ENCODE data around the gene MEGF6. TPM values are rescaled to one million over a fixed set of nuclear protein-coding genes. Genes with fewer than 3 reads are reported as not detected.
"Not testable (repeated sequence)": the region's sequence is repeated elsewhere in the genome, so short reads cannot be mapped to it uniquely, and the experiment has no call there.

MEGF6 gene
- total RNA-seq, 1 donor from 2014 or later: 5.3 TPM

DNA sequence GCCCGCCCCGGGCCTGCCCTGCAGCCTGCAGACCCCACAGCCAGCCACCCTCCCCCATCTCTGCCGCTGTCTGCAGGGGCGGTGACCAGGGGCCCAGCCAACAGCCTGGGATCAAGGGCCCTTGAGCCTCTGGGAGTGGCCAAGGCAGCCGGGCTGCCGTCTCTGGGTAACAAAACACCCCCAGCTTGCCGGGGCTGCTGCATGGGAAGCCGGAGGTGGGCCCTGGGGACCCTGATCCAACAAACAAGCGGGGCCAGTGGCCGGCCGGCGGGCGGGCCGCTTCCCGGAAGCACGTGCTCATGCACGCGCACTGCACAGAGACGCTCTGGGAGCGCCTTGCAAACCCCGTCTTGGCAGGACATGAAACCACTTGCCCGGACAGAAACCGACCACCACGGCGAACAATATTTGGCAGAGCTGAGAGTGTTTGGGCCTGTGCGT is 13.2 kb downstream of the MEGF6 start:
- DNase-seq (ENCODE audit: low spot score in 2 of 2) (peak; percentile 67 to 70), FAIRE-seq (no peak)

DNA sequence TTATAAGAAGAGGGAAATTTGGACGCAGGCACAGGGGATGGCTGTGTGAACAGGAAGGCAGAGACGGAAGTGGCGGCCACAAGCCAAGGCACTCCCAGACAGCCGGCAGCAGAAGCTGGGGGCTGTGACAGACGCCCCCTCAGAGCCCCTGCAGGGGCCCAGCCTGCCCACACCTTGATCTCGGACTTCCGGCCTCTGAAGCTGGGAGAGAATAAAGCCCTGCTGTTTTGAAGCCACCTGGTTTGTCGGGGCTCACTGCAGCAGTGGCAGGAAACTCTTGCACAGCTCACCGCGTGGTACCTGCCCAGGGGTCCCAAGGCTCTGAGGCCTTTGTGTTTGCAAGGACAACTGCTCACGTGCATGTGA is 13.7 kb downstream of the MEGF6 start:
- DNase-seq (ENCODE audit: low spot score in 2 of 2) (no peak), FAIRE-seq (no peak)

DNA sequence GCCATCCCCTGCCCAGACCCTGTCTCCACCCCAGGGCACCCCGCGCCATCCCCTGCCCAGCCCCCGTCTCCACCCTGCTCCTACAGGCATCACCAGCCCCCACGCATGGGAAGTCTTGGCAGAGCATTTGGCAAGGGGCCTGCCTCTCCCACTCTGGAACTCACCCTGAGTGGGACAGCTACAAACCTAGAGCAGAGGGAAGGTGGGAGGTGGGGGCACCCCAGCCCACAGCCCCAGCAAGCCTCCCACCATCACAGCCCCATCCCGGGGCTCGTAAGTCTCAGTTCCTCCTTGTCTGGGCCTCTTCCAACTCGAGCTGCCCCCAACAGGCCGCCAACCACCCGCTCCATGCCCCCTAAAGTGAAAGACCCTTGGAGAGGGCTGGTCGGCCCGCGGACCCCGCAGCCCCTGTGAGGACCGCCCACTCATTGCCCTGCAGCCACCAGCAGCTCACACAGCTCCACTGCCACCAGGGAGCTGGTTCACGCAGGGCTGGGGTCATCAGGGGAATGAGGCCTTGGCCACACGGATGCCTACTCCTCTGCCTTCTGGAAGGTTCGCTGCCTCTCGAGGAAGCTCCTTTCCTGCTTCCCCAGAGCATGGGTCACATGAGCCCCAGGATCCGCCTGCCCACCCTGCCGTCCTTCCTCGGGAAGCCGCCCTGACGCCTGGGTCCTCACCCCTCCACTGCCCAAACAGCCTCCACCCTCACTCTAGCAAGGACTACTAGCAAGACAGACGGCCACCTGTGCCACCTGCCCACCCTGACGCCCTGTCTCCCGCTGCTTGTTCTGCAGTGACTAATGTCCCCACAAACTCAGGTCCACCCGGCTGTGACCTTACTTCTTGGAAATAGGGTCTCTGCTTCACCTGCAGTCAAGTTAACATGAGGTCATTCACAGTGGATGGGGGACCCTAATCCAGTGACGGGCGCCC is 14.4 kb downstream of the MEGF6 start:
- DNase-seq (ENCODE audit: low spot score in 2 of 2): no peak
- no peak for FAIRE-seq

DNA sequence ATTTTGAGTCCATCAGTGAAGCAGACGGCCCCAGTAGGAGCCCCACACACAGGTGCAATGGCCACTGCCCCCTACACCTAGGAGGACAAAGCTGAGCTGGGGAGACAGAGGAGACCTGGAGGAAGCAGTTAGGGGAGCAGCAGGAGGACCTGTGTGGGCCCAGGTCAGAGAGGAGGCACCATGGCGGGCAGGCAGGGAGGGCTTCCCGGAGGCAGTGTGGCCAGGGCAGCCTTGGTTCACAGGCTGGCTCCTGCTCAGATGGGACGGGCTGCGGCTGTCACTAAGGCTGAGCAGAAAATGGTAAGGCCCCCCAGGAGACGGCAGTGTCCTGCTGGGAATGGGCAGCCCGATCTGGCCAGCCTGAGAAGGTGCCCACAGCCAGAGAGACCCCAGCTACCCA is 15.4 kb downstream of the MEGF6 start:
- FAIRE-seq (no peak), DNase-seq (ENCODE audit: low spot score in 2 of 2) (no peak)

GRCh38 chr1:3594706-3595377 is 16.5 kb downstream of the MEGF6 start:
- no peak for FAIRE-seq
- DNase-seq (ENCODE audit: low spot score in 2 of 2): no peak

DNA sequence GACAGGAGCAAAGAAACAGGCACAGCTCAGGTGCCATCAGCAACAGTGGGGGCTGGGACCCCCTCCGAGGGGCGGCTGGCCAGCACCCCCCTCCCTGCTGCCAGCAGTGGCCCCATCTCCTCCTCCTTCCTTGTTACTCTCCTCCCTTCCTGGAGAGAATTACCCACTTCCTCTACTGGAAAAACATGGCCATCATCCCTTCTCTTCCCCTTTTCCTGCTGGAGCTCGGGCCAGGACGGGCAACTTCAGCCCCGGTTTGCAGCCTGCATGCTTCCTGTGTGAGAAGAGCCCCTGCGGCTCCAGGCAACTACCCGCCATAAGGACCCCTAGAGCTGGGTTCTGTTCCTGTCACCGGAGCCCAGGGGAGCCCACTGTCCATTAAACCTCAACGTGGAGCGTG is 17.6 kb downstream of the MEGF6 start:
- FAIRE-seq: no peak

DNA sequence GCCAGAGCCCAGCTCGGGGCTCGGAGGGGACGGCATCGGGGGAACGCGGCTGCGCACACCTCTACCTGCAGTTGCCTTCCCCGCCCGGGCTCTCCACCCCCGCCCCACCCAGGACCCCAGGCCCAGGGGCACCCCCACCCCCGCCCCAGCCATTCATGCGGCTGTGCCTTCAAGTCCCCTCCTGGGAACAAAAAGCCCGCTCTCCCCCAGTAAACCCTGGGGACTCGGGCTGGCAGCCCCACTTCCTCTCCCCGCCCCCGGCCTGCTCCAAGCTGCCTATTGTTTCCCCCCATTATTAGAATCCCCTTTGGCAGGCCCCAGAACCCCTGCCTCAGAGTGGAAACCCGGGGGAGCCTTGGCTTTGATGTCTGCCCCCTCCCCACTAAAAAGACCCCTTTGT is 18.0 kb downstream of the MEGF6 start:
- FAIRE-seq: no peak
- no peak for DNase-seq (ENCODE audit: low spot score in 2 of 2)

More for the DNA sequence above, 17.6 kb downstream of the MEGF6 start:
- DNase-seq (ENCODE audit: low spot score in 2 of 2): no peak

- no peak for FAIRE-seq
- DNase-seq (ENCODE audit: low spot score in 2 of 2): no peak
Observed at GRCh38 chr1:3590951-3591865, 20.1 kb downstream of the MEGF6 start.

DNA sequence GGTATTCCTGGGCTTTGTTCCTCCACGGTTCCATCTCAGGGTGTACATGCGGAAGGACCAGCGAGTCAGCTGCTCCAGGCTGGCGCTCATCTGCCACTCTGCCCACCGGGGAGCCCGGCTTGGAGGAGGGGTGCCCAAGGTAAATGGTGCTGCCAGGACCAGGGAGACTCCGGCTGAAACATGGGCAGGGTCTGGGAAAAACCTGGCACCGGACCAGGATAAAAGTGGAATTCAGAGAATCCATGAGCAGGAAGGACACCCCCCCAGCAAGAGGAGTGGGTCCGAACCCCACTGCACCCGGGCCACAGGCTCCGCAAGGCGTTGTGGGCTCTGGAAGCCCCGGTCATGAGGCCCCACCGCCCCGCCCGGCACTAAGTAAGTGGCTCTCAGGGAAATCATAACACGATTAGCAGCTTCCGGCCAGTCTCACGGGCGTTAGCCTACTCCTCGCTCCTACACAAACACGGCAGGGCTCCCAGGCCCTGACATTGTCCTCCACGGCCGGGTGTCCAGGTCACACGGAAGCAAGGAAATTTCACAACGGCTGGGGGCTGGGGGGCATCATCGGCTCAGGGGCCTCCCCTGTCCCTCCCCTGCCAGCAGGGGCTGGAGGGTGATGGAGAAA is 21.1 kb downstream of the MEGF6 start:
- DNase-seq (ENCODE audit: low spot score in 2 of 2) (no peak), FAIRE-seq (no peak)

DNA sequence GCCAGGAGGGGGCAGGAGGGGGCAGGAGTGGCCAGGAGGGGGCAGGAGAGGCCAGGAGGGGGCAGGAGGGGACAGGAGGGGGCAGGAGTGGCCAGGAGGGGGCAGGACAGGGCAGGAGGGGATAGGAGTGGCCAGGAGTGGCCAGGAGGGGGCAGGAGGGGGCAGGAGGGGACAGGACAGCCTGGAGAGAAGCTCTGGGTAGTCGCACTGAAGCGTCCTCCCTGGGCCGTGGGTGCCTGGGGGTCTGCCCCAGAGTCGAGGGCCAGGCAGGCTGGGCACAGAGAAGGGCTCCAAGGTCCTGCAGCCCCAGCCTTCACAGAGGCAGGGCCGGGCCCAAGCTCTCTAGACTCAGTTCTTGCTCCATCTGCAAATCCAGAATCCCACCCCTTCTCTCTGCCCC is 22.9 kb downstream of the MEGF6 start:
- DNase-seq (ENCODE audit: low spot score in 2 of 2) (no peak), FAIRE-seq (no peak)

DNA sequence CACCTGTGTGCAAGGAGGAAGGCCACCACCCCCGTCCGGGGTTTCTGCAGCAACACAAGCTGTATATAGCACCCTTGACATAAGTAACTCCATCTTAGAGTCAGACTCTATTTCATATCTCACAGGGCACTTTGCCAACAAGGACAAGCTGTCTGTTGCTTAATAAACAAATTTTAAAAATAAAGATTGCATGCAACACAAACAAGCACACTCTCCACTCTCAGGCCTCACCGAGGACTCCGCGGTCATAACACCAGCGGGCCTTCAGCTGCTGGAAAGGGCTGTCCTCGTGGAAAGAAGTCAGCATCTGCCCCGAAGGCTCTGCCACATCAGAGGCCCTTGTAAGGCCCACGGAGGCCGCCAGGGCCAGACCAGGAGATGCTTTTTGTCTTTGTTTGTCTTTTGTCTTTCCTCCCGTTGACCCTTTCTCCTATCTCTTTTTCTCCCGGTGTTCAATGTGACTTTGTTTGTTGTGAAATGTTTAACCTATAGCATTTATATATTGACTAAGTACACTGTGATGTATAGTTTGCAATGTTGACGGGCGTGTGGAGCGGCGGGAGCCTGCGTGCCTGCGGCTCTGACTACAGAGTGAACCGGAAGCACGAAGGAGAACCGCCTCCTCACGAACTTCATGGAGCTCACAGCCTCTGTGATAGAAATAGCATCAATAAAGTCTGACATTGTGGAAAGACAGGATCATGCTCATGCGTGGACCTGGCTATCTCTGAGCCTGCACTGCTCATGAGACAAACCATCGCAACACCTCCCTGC is 24.1 kb downstream of the MEGF6 start:
- FAIRE-seq (no peak), DNase-seq (ENCODE audit: low spot score in 2 of 2) (no peak)

GRCh38 chr1:3585940-3586568 is 25.3 kb downstream of the MEGF6 start:
- FAIRE-seq (no peak), DNase-seq (ENCODE audit: low spot score in 2 of 2) (no peak)

GRCh38 chr1:3585353-3585868 is 25.9 kb downstream of the MEGF6 start:
- FAIRE-seq: not testable (repeated sequence)

GRCh38 chr1:3584915-3585314 is 26.4 kb downstream of the MEGF6 start:
- FAIRE-seq: no peak
- DNase-seq (ENCODE audit: low spot score in 2 of 2): no peak

More at GRCh38 chr1:3585353-3585868, 25.9 kb downstream of the MEGF6 start:
- not testable (repeated sequence) for DNase-seq (ENCODE audit: low spot score in 2 of 2)

DNA sequence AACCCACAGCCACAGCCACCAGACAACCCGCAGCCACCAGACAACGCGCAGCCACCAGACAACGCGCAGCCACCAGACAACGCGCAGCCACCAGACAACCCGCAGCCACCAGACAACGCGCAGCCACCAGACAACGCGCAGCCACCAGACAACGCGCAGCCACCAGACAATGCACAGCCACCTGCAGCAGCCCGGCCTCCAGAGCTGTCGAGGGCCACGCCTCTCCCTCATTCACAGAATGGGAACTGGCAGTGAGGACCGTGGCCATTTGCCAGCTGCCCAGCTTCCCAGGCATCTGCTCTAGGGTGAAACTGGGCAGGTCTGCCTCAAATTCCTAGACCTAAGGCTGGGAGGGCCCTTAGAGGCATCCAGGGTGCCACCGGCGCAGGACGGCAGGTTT is 27.6 kb downstream of the MEGF6 start:
- FAIRE-seq; DNase-seq (ENCODE audit: low spot score in 2 of 2): not testable (repeated sequence)

GRCh38 chr1:3581296-3582036 is 29.8 kb downstream of the MEGF6 start:
- no peak for FAIRE-seq
- no peak for DNase-seq (ENCODE audit: low spot score in 2 of 2)

DNA sequence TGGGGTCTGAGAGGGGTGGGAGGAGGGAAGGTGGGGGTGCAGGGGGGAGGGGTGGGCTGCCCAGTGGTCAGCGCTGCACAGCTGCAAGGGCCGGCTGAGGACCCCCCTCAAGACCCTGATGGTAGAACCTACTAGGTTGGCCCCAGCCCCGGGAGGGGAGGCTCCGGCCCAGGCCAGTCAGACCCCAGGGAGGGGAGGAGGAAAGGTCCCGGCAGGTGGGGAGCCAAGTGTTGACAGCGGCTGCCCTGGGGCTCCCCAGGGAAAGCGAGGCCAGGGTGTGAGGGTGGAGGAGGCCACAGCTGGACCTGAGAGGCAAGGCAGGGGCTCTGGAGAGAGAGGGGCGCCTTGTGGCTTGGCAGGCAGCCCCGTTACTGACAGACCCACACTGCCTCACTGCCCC is 31.1 kb downstream of the MEGF6 start:
- FAIRE-seq (no peak), DNase-seq (ENCODE audit: low spot score in 2 of 2) (no peak)

GRCh38 chr1:3579626-3580025 is 31.7 kb downstream of the MEGF6 start:
- no peak for FAIRE-seq
- no peak for DNase-seq (ENCODE audit: low spot score in 2 of 2)

Measured in frontal cortex (tissue), 4 donors.